ENCODE data around the gene APOL6. TPM values are rescaled to one million over a fixed set of nuclear protein-coding genes. Genes with fewer than 3 reads are reported as not detected.
A peak's percentile ranks its signal among the peaks of the same experiment; 100 is the strongest.

APOL6 gene
- total RNA-seq, 1 donor from 2014 or later, result not detected

DNA sequence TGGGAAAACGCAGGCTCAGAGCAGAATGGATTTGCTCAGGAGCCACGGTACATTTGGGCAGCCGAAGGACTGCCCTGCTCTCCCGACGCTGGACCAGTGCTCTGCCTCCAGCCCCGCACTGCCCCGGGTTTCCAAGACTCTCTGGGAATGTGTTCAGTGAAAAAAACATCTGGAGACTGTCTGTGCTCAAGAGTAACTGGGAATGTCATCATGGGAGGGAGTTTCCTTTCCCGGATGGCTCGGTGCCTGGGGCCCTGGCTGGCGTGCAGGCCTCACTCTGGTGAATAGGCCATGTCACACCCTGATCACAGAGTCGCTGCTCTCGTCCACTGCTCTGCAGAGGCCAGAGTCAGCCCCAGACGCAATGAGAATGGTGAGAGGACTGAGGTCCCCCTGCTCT lies 9.8 kb upstream of the APOL6 start:
- TF ChIP-seq EZH2phosphoT487 (IDR thresholded peaks at IDR 0.05) (no peak), EZH2 (IDR thresholded peaks at IDR 0.05) (no peak)
- TF ChIP-seq, protein P1, sequence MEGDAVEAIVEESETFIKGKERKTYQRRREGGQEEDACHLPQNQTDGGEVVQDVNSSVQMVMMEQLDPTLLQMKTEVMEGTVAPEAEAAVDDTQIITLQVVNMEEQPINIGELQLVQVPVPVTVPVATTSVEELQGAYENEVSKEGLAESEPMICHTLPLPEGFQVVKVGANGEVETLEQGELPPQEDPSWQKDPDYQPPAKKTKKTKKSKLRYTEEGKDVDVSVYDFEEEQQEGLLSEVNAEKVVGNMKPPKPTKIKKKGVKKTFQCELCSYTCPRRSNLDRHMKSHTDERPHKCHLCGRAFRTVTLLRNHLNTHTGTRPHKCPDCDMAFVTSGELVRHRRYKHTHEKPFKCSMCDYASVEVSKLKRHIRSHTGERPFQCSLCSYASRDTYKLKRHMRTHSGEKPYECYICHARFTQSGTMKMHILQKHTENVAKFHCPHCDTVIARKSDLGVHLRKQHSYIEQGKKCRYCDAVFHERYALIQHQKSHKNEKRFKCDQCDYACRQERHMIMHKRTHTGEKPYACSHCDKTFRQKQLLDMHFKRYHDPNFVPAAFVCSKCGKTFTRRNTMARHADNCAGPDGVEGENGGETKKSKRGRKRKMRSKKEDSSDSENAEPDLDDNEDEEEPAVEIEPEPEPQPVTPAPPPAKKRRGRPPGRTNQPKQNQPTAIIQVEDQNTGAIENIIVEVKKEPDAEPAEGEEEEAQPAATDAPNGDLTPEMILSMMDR (IDR thresholded peaks at IDR 0.05), result no peak
- DNase-seq (ENCODE audit: low spot score), result peak; percentile 22
- Histone ChIP-seq H4K20me1 (ENCODE audit: low read depth) (no peaks in the 10 kb centered on the region), H3K4me1 (peaks cover 23% of the 10 kb centered on the region), H3K9ac (no peak overlapping the region), H3K27me3 (no peaks in the 10 kb centered on the region), H3K79me2 (ENCODE audit: low read depth) (no peaks in the 10 kb centered on the region), H3K36me3 (no peaks in the 10 kb centered on the region), H2AFZ (replicated peaks) (no peak overlapping the region), H3K4me3 (no peak overlapping the region), H3K27ac (no peak overlapping the region), H3F3A (ENCODE audit: low read depth) (no peaks in the 10 kb centered on the region), H3K9me3 (ENCODE audit: low read depth) (no peaks in the 10 kb centered on the region), H3K4me2 (no peak overlapping the region)
- Mint-ChIP-seq H3K27me3 (ENCODE audit: insufficient read depth, low read depth) (peaks cover 13% of the 10 kb centered on the region), H3K9me3 (no peaks in the 10 kb centered on the region), H3K4me3 (no peak overlapping the region), H3K4me1 (peaks cover 24% of the 10 kb centered on the region), H3K27ac (peak overlapping the region; percentile 74), H3K36me3 (no peaks in the 10 kb centered on the region)

DNA sequence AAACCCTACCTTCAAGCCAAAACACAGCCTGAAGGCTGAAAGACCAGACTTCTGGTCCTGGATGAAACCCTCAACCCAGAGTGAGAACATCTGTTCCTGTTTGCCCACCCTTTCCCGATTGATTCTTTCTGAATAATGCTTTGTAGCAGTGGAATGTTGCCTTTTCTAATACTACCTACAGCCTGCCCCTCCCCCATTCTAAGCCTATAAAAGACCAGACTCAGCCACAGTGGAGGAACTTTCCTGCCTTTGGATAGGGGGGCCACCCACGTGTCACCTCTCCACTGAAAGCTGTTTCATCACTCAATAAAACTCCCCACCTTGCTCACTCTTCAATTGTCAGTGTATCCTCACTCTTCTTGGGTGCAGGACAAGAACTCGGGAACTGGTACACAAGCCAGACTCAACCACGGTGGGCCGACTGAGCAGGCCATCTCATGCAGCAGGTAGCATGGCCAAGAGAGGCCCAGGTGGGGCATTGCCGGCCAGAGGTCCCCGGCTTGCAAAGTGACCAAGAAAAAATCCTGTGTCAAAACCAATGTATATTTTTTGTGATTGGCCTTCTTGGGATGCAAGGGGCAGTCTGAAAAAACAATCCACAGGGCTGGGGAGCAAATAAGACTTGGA lies 6.6 kb upstream of the APOL6 start:
- Histone ChIP-seq H3K4me3 (no peak overlapping the region), H3K36me3 (no peaks in the 10 kb centered on the region), H3K9ac (no peak overlapping the region), H3K4me1 (peaks cover 23% of the 10 kb centered on the region), H3F3A (ENCODE audit: low read depth) (no peaks in the 10 kb centered on the region), H3K79me2 (ENCODE audit: low read depth) (no peaks in the 10 kb centered on the region), H3K27me3 (no peaks in the 10 kb centered on the region), H3K27ac (no peak overlapping the region), H3K9me3 (ENCODE audit: low read depth) (no peaks in the 10 kb centered on the region), H3K4me2 (peak overlapping the region; percentile 43), H2AFZ (replicated peaks) (peak overlapping the region; percentile 5), H4K20me1 (ENCODE audit: low read depth) (no peaks in the 10 kb centered on the region)
- Mint-ChIP-seq H3K36me3 (no peaks in the 10 kb centered on the region), H3K27ac (no peak overlapping the region), H3K4me1 (peaks cover 22% of the 10 kb centered on the region), H3K9me3 (no peaks in the 10 kb centered on the region), H3K4me3 (no peak overlapping the region), H3K27me3 (ENCODE audit: insufficient read depth, low read depth) (peaks cover 11% of the 10 kb centered on the region)
- TF ChIP-seq, protein P1 (IDR thresholded peaks at IDR 0.05), result no peak
- TF ChIP-seq EZH2 (IDR thresholded peaks at IDR 0.05) (no peak), EZH2phosphoT487 (IDR thresholded peaks at IDR 0.05) (no peak)
- DNase-seq (ENCODE audit: low spot score), result peak; percentile 50

DNA sequence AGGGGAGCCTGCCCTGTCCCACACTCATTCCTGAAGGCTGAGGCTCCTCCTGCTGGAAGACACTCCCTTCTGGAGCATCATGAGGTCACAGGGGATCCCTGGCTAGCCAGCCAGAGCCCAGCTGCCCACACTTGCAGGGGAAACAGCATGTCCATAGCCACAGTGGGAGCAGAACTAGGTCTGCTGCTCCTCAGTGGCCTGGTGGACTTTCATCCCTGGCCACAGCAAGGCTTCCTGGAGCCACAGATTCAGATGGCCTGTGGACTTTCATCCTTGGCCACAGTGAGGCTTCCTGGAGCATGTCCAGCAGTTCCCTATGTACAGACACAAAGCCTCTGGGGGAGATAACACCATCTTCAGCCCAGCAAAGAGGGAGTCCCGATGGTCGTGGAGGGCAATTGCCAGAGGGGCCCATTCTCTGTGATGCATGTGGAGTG lies 5.9 kb upstream of the APOL6 start:
- no peaks in the 10 kb centered on the region for H3K9me3 Mint-ChIP-seq
- Histone ChIP-seq H3K79me2 (ENCODE audit: low read depth) (no peaks in the 10 kb centered on the region), H4K20me1 (ENCODE audit: low read depth) (no peaks in the 10 kb centered on the region), H3K4me2 (no peak overlapping the region), H3K27me3 (no peaks in the 10 kb centered on the region), H2AFZ (replicated peaks) (no peak overlapping the region), H3F3A (ENCODE audit: low read depth) (no peaks in the 10 kb centered on the region), H3K9ac (no peak overlapping the region), H3K27ac (no peak overlapping the region), H3K9me3 (ENCODE audit: low read depth) (no peaks in the 10 kb centered on the region), H3K36me3 (no peaks in the 10 kb centered on the region), H3K4me1 (peaks cover 19% of the 10 kb centered on the region), H3K4me3 (no peak overlapping the region)
- no peak overlapping the region for H3K4me3 Mint-ChIP-seq
- TF ChIP-seq EZH2phosphoT487 (IDR thresholded peaks at IDR 0.05) (no peak), EZH2 (IDR thresholded peaks at IDR 0.05) (no peak)
- TF ChIP-seq, protein P1 (IDR thresholded peaks at IDR 0.05), result no peak
- peaks cover 11% of the 10 kb centered on the region for H3K27me3 Mint-ChIP-seq (ENCODE audit: insufficient read depth, low read depth)
- DNase-seq (ENCODE audit: low spot score), result no peak
- H3K4me1 Mint-ChIP-seq, result peaks cover 18% of the 10 kb centered on the region
- H3K27ac Mint-ChIP-seq, result no peak overlapping the region
- H3K36me3 Mint-ChIP-seq, result no peaks in the 10 kb centered on the region
